Vein endothelial cell (primary cell): ENCODE data around the gene TRIM15. TPM values are rescaled to one million over a fixed set of nuclear protein-coding genes. Genes with fewer than 3 reads are reported as not detected.

Experiments
- small RNA-seq: library from RNA; depleted of rRNA; stranded (forward); fragments of <200 nt; gene quantifications from one replicate; pipeline ENCODE3, GENCODE V24; 2012
- total RNA-seq: library from RNA; depleted of rRNA; stranded (reverse); fragments of >200 nt; gene quantifications from 2 replicates; pipeline ENCODE4 v1.2.3, GENCODE V29; 2012

The TRIM15 gene
- total RNA-seq: not detected in 2 replicates

GRCh38 chr6:30163090-30163917 is at the start of gene TRIM15:
Gene TRIM15, plus strand, starts transcription at chr6:30163546. Its CDS starts 139 bp downstream, at chr6:30163685.

GRCh38 chr6:30135757-30136156 is 27.6 kb upstream of the TRIM15 start, which contains the start of gene TRIM40:
Gene TRIM40, plus strand, starts transcription at chr6:30136140. Its CDS starts 897 bp downstream, at chr6:30137037.

GRCh38 chr6:30160785-30161531 is 2.4 kb upstream of the TRIM15 start, which contains the start of gene TRIM10:
Gene TRIM10, minus strand, starts transcription at chr6:30161211. Its CDS starts 353 bp downstream, at chr6:30160858.

GRCh38 chr6:30212865-30213666 is 49.7 kb downstream of the TRIM15 start, which contains the start of gene TRIM26:
Gene TRIM26, minus strand, starts transcription at chr6:30213406. Its CDS starts 14,303 bp downstream, at chr6:30199103.

Small RNA genes within 50 kb of the gene (small RNA-seq; reads per million reads assigned to genes)
- not detected for gene RF00554

Other genes starting within 250 kb of the TRIM15 start
- 216 and 332 TPM in 2 replicates for gene HLA-A, start 221.0 kb upstream of the TRIM15 start, total RNA-seq
- 19.9 and 28.7 TPM in 2 replicates for gene POLR1H, start 102.3 kb upstream of the TRIM15 start, total RNA-seq
- 34.6 and 35.3 TPM in 2 replicates for gene PPP1R11, start 96.3 kb upstream of the TRIM15 start, total RNA-seq
- not detected in 2 replicates for gene RNF39, start 87.8 kb upstream of the TRIM15 start, total RNA-seq
- gene TRIM31, start 50.5 kb upstream of the TRIM15 start, total RNA-seq: not detected in 2 replicates
- not detected in 2 replicates for gene TRIM40, start 27.4 kb upstream of the TRIM15 start, total RNA-seq
- not detected in 2 replicates for gene TRIM10, start 2.3 kb upstream of the TRIM15 start, total RNA-seq
- 32.7 and 35.5 TPM in 2 replicates for gene TRIM26, start 49.9 kb downstream of the TRIM15 start, total RNA-seq
- gene TRIM39, start 163.4 kb downstream of the TRIM15 start, total RNA-seq: 13.4 and 15.5 TPM in 2 replicates
- gene RPP21, start 181.6 kb downstream of the TRIM15 start, total RNA-seq: 22.4 and 34.3 TPM in 2 replicates